ENCODE measurements around the gene SEMA6C.

The SEMA6C gene

GRCh38 chr1:151085953-151086559 is 60.4 kb downstream of the SEMA6C start:
- Histone ChIP-seq H3K9ac (ENCODE audit: low read depth, low read length, poor library complexity, severe bottlenecking) (no peak overlapping the region), H3K9me3 (ENCODE audit: insufficient read depth, low read depth, low read length) (no peaks in the 10 kb centered on the region), H2AFZ (ENCODE audit: low read length) (no peak overlapping the region), H3K4me1 (ENCODE audit: insufficient read depth, low read length, poor library complexity, severe bottlenecking) (no peaks in the 10 kb centered on the region), H3K27me3 (ENCODE audit: insufficient read depth, low read length, poor library complexity, severe bottlenecking) (no peaks in the 10 kb centered on the region), H3K4me3 (ENCODE audit: low read length, poor library complexity, severe bottlenecking) (no peak overlapping the region), H3F3A (ENCODE audit: low read depth) (no peaks in the 10 kb centered on the region), H4K20me1 (ENCODE audit: insufficient read depth, low read length, poor library complexity, severe bottlenecking) (no peaks in the 10 kb centered on the region), H3K36me3 (ENCODE audit: insufficient read depth, low read length) (no peaks in the 10 kb centered on the region), H3K4me2 (ENCODE audit: low read depth, low read length, poor library complexity, severe bottlenecking) (no peak overlapping the region), H3K9me2 (replicated peaks; ENCODE audit: low read depth, low read length) (no peaks in the 10 kb centered on the region), H3K79me2 (ENCODE audit: insufficient read depth, low read length) (no peaks in the 10 kb centered on the region)
- no peak for TF ChIP-seq EZH2phosphoT487 (IDR thresholded peaks at IDR 0.05; ENCODE audit: borderline replicate concordance)
- TF ChIP-seq CTCF (conservative IDR thresholded peaks at IDR 0.05; ENCODE audit: low read length): no peak

Measured in Loucy (cell line).